Panc1 (cell line): ENCODE measurements around the gene SPNS3.

Experiments
- REST ChIP-seq, 2 experiments: IDR thresholded peaks; 2 replicates each; pipeline ENCODE4 v1.6.1; 2011 to 2012; ENCODE audit warnings: low read depth in 2 of 2, control low read depth in 1 of 2, low read length in 1 of 2, mild to moderate bottlenecking in 1 of 2, moderate library complexity in 1 of 2; ENCODE audit not compliant: insufficient read depth in 1 of 2
- TF ChIP-seq, protein P1 (sequence below): fragments of 450-650 bp; IDR thresholded peaks from 2 replicates; pipeline ENCODE4 v1.5.1; 2017; ENCODE audit warnings: mild to moderate bottlenecking

GRCh38 chr17:4453812-4454591 is 20.3 kb downstream of the SPNS3 start:
- TF ChIP-seq, protein P1, sequence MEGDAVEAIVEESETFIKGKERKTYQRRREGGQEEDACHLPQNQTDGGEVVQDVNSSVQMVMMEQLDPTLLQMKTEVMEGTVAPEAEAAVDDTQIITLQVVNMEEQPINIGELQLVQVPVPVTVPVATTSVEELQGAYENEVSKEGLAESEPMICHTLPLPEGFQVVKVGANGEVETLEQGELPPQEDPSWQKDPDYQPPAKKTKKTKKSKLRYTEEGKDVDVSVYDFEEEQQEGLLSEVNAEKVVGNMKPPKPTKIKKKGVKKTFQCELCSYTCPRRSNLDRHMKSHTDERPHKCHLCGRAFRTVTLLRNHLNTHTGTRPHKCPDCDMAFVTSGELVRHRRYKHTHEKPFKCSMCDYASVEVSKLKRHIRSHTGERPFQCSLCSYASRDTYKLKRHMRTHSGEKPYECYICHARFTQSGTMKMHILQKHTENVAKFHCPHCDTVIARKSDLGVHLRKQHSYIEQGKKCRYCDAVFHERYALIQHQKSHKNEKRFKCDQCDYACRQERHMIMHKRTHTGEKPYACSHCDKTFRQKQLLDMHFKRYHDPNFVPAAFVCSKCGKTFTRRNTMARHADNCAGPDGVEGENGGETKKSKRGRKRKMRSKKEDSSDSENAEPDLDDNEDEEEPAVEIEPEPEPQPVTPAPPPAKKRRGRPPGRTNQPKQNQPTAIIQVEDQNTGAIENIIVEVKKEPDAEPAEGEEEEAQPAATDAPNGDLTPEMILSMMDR = no peak
- TF ChIP-seq REST (IDR thresholded peaks at IDR 0.05; ENCODE audit: insufficient read depth in 1 of 2, low read depth in 2 of 2, low read length in 1 of 2) = no peak
